OCI-LY3 (cell line): ENCODE measurements around the gene SLC38A7.

ENCODE experiments used
- H2AFZ ChIP-seq: fragments of 200-600, 300-600 bp; shearing (Covaris generic); 2 replicates; pipeline ENCODE4 v1.6.0; 2014; ENCODE audit warnings: antibody characterized with exemption, low read depth, low read length
- H3K27ac ChIP-seq: fragments of 200-600, 300-600 bp; sonication (generic); 2 replicates; pipeline ENCODE4 v1.5.1; 2014; ENCODE audit warnings: mild to moderate bottlenecking, low read length, moderate library complexity, mixed read lengths
- H3K27me3 ChIP-seq: fragments of 200-600, 300-600 bp; sonication (generic); 2 replicates; pipeline ENCODE4 v1.6.1; 2014; ENCODE audit warnings: low read depth, low read length, mixed read lengths
- H3K36me3 ChIP-seq: fragments of 200-600, 300-600 bp; sonication (generic); replicated peaks from 2 replicates; pipeline ENCODE3; 2014; ENCODE audit warnings: low read depth, low read length, mixed read lengths
- H3K4me1 ChIP-seq: fragments of 300-600, 200-600 bp; sonication (generic); 2 replicates; pipeline ENCODE4 v1.6.1; 2014; ENCODE audit warnings: low read length, mixed read lengths
- H3K4me2 ChIP-seq: fragments of 200-600, 300-600 bp; sonication (generic); 2 replicates; pipeline ENCODE4 v1.6.1; 2014; ENCODE audit warnings: low read length, mixed read lengths
- H3K4me3 ChIP-seq: fragments of 300-600, 200-600 bp; sonication (generic); 2 replicates; pipeline ENCODE4 v1.5.1; 2014; ENCODE audit warnings: antibody characterized with exemption, mild to moderate bottlenecking, low read length, moderate library complexity
- H3K79me2 ChIP-seq: fragments of 300-600, 200-600 bp; shearing (Covaris generic); 2 replicates; pipeline ENCODE4 v1.6.1; 2014; ENCODE audit warnings: mild to moderate bottlenecking, low read length, mixed read lengths
- H3K9ac ChIP-seq: fragments of 300-600, 200-600 bp; shearing (Covaris generic); 2 replicates; pipeline ENCODE4 v1.6.0; 2014; ENCODE audit warnings: mild to moderate bottlenecking, low read length, moderate library complexity
- H3K9me3 ChIP-seq: fragments of 200-600, 300-600 bp; shearing (Covaris generic); 2 replicates; pipeline ENCODE4 v1.6.1; 2014; ENCODE audit warnings: low read length, mixed read lengths; ENCODE audit not compliant: insufficient read depth
- H4K20me1 ChIP-seq: fragments of 200-600, 300-600 bp; sonication (generic); 2 replicates; pipeline ENCODE4 v1.6.1; 2016; ENCODE audit warnings: low read length, mixed read lengths; ENCODE audit not compliant: insufficient read depth
- EZH2phosphoT487 ChIP-seq: fragments of 200-600 bp; shearing (Covaris generic); IDR thresholded peaks from 2 replicates; pipeline ENCODE4 v1.6.1; 2018; ENCODE audit warnings: antibody characterized with exemption, mixed run types, low read depth
- TF ChIP-seq, protein P1 (sequence below): fragments of 200-600, 300-600 bp; sonication (generic); IDR thresholded peaks from 2 replicates; pipeline ENCODE4 v1.5.1; 2014; ENCODE audit warnings: antibody characterized with exemption, low read length, low read depth

SLC38A7 gene

DNA sequence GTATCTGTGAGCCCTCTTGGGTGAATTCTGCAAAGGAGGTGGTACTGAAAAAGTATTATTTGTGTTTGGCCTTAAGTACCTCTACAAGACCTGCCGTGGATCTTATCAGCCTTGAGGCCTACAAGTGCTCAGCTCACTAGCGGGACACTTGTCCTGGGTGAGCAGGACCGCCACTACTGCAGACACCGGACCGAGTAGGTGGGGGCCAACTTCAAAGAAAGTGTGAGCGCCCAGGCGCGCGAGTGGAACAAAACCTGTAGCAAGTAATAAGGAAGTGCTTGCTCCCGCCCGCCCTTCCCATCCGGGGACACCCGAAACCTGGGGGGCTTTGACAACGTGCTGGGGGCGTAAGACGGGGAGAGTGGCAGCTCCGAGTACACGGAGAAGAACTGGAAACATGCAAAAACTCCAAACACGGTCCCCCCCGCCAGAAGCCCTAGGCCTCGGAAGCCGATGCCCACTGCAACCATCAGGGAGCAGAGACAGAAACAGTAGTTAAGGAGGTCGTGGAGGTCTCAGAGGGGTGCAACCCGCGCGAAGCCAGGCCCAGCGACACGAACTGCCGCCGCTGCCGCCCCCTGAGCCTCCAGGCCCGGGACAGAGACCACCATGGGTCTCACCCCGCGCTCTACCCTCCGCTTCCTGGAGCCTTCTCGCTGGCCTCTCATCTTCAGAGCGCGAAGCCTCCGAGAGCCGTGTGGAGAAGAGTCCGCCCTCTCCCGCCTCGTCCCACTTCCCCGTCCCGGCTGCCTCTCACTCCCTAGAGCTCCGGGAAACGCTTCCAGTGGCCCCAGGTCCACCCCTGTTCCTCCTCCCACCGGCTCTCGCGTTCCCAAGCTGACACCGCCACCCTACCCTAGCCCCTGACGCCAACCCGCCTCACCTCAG is 55.5 kb downstream of the SLC38A7 start:
- Histone ChIP-seq H4K20me1 (peaks cover 48% of the 10 kb centered on the region), H2AFZ (no peak overlapping the region), H3K4me3 (peak overlapping the region; percentile 89), H3K9ac (peak overlapping the region; percentile 97), H3K27ac (peak overlapping the region; percentile 98), H3K4me2 (peak overlapping the region; percentile 93), H3K9me3 (no peaks in the 10 kb centered on the region), H3K79me2 (peaks cover 56% of the 10 kb centered on the region), H3K4me1 (peaks cover 22% of the 10 kb centered on the region), H3K36me3 (peaks cover 25% of the 10 kb centered on the region), H3K27me3 (no peaks in the 10 kb centered on the region)
- no peak for TF ChIP-seq EZH2phosphoT487
- TF ChIP-seq, protein P1, sequence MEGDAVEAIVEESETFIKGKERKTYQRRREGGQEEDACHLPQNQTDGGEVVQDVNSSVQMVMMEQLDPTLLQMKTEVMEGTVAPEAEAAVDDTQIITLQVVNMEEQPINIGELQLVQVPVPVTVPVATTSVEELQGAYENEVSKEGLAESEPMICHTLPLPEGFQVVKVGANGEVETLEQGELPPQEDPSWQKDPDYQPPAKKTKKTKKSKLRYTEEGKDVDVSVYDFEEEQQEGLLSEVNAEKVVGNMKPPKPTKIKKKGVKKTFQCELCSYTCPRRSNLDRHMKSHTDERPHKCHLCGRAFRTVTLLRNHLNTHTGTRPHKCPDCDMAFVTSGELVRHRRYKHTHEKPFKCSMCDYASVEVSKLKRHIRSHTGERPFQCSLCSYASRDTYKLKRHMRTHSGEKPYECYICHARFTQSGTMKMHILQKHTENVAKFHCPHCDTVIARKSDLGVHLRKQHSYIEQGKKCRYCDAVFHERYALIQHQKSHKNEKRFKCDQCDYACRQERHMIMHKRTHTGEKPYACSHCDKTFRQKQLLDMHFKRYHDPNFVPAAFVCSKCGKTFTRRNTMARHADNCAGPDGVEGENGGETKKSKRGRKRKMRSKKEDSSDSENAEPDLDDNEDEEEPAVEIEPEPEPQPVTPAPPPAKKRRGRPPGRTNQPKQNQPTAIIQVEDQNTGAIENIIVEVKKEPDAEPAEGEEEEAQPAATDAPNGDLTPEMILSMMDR, result no peak

- Histone ChIP-seq H3K4me3 (no peak overlapping the region), H4K20me1 (peaks cover 74% of the 10 kb centered on the region), H3K79me2 (peaks cover 100% of the 10 kb centered on the region), H3K27ac (no peak overlapping the region), H3K9me3 (no peaks in the 10 kb centered on the region), H3K4me1 (peaks cover 27% of the 10 kb centered on the region), H3K27me3 (no peaks in the 10 kb centered on the region), H2AFZ (no peak overlapping the region), H3K9ac (no peak overlapping the region), H3K4me2 (no peak overlapping the region), H3K36me3 (peaks cover 58% of the 10 kb centered on the region)
- no peak for TF ChIP-seq EZH2phosphoT487
- TF ChIP-seq, protein P1, result no peak
Measured at GRCh38 chr16:58624209-58624608, 60.4 kb downstream of the SLC38A7 start.

DNA sequence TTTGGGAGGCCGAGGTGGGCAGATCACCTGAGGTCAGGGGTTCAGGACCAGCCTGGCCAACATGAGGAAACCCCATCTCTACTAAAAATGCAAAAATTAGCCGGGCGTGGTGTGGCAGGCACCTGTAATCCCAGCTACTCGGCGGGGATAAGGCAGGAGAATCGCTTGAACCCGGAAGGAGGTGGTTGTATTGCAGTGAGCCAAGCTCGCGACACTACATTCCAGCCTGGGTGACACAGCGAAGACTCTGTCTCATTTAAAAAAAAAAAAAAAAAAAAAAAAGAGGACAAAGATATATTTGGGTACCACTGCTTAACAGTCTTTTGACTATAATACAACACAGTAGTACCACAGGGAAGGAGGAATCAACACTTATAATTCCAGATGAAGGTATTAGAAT is 64.2 kb downstream of the SLC38A7 start:
- Histone ChIP-seq H3K4me2 (peak overlapping the region; percentile 48; the same call in 1 of the 2 replicates), H3K27me3 (no peaks in the 10 kb centered on the region), H3K4me1 (peaks cover 13% of the 10 kb centered on the region), H2AFZ (no peak overlapping the region), H3K79me2 (peaks cover 100% of the 10 kb centered on the region), H3K9ac (no peak overlapping the region), H3K36me3 (peaks cover 67% of the 10 kb centered on the region), H3K9me3 (no peaks in the 10 kb centered on the region), H3K4me3 (no peak overlapping the region), H4K20me1 (peaks cover 77% of the 10 kb centered on the region), H3K27ac (no peak overlapping the region; the same call in 1 of the 2 replicates)
- no peak for TF ChIP-seq EZH2phosphoT487
- TF ChIP-seq, protein P1, result no peak

DNA sequence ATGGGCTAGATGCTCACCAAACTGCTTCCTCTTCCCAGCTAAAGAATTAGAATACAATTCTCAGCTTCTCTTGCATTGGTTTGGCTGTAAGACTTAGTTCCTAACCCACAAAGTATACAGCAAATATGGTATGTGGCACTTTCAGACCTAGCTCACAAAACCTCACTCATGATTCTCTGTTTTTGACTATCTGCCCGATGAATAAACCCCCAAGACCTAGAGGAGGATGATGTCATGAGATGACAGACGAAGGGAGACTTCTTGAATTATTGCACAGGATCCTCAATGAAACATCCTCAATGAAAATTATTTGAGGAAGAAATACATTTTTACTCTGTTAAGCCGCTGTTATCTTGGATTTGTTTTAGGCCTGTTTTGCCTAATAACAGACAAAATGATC is 69.3 kb downstream of the SLC38A7 start:
- Histone ChIP-seq H2AFZ (no peak overlapping the region), H3K27ac (no peak overlapping the region), H3K79me2 (peaks cover 99% of the 10 kb centered on the region), H3K4me2 (no peak overlapping the region), H3K9me3 (no peaks in the 10 kb centered on the region), H3K27me3 (no peaks in the 10 kb centered on the region), H3K36me3 (peaks cover 48% of the 10 kb centered on the region), H3K9ac (no peak overlapping the region), H4K20me1 (peaks cover 92% of the 10 kb centered on the region), H3K4me3 (no peak overlapping the region), H3K4me1 (peaks cover 8% of the 10 kb centered on the region)
- TF ChIP-seq EZH2phosphoT487, result no peak
- TF ChIP-seq, protein P1, result no peak
